AG10803 (cell line): Measurements from ENCODE around the gene GALNT17.

Source experiments
- DNase-seq: peaks from one replicate; pipeline ENCODE4 v3.0.0; 2010; ENCODE audit warnings: low read depth
- H3K4me3 ChIP-seq: 2 replicates; pipeline ENCODE4 v1.5.1; 2011; ENCODE audit warnings: mild to moderate bottlenecking, low read length, control low read depth
- CTCF ChIP-seq: conservative IDR thresholded peaks from 2 replicates; pipeline ENCODE4 v1.5.1; 2011; ENCODE audit warnings: mild to moderate bottlenecking, low read length, control low read depth, inconsistent platforms

Gene GALNT17

GRCh38 chr7:71130031-71130679, 1.8 kb upstream of the GALNT17 start:
- H3K4me3 ChIP-seq = no peak overlapping the region

GRCh38 chr7:71131256-71132126, 453 bp upstream of the GALNT17 start:
- no peak overlapping the region for H3K4me3 ChIP-seq
- DNase-seq = no peak
- TF ChIP-seq CTCF = no peak

More at GRCh38 chr7:71130031-71130679, 1.8 kb upstream of the GALNT17 start:
- no peak for DNase-seq
- TF ChIP-seq CTCF = no peak

- no peak for DNase-seq
- no peak for TF ChIP-seq CTCF
- no peak overlapping the region for H3K4me3 ChIP-seq
These were observed 660 bp downstream of the GALNT17 start for GRCh38 chr7:71132377-71133231.

DNA sequence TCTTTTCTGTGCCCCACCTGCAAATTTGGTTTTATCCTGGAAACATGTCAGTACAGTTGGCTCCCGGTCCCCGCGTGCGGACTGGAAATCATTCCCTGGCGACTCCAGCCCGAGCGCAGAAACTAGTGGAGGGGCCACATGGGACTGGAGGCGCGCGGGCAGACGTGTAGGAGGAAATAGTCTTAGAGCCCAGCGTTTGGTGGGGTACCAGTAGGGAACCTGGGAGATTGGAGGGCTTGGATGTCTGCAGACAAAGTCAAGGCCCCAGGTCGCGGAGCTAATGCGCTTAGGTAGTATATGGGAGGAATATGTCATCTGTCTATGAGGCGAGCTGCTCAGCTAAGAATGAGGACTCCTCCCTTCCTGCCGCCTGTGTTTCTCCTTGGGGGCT, 1.3 kb downstream of the GALNT17 start:
- DNase-seq = no peak
- no peak overlapping the region for H3K4me3 ChIP-seq
- TF ChIP-seq CTCF = no peak

DNA sequence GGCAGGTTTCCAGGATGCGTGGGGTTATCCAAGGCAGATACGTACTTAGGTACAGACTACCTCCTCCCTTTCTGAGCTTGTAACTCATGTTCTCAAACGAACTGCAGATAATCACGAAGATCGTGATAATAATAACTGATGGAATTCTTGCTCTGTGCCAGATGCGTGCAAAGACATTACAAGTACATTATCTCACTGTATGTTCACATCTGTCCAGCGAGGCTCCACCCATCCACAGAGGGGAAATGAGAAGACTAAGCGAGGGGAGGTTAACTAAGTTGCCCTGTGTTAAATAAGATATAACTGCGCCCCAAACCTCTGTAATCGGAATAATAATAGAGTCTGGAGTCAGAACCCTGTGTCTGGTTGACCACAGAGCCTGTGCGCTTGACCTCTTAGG, 1.9 kb downstream of the GALNT17 start:
- no peak overlapping the region for H3K4me3 ChIP-seq
- no peak for TF ChIP-seq CTCF
- DNase-seq = no peak

GRCh38 chr7:71135116-71135515, 3.2 kb downstream of the GALNT17 start:
- no peak for TF ChIP-seq CTCF
- no peak for DNase-seq
- no peak overlapping the region for H3K4me3 ChIP-seq
